ENCODE data around the gene KLRK1.
"Not testable (repeated sequence)": the region's sequence is repeated elsewhere in the genome, so short reads cannot be mapped to it uniquely, and the experiment has no call there.

KLRK1 gene

GRCh38 chr12:10362828-10363657, 26.8 kb downstream of the KLRK1 start:
- DNase-seq (ENCODE audit: low read depth in 2 of 2), result no peak

DNA sequence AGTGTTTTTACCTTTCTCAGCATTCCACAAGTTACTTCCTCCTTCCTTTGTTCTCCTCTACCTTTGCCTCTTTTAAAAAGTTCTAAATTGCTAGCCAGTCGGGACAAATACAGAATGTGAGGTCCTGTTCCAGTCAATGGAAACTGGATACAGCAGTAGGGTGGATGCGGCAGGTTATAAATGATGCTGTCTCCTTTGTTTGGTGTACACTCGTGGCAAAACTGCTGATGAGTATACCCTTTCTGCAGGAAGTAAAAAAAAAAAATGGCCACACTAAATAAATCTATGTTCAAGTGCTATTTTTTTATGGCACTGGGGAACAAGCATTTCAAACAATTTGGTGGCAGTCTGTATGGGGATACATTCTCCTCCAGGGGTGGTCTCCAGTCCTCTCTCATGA, 27.5 kb downstream of the KLRK1 start:
- DNase-seq (ENCODE audit: low read depth in 2 of 2), result no peak

DNA sequence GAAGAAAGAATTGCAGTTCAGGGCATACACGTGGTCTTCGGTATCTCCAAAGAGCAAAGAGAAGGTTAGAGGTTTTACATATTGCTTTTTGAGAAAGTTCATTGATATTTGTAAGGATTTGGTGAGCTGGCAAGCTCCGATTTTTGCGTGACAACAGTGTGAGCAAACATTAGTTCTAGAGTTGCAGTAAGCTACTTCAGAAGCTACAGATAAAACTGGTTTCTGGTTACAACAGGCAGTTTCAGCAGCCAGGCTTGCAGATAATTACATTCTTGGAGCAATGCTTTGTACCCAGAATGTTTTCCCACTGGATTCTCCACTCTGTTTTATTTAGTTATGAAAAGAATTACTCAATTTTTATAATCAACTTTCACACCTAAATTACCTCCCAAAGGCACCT, 28.2 kb downstream of the KLRK1 start:
- no peak for DNase-seq (ENCODE audit: low read depth in 2 of 2)

DNA sequence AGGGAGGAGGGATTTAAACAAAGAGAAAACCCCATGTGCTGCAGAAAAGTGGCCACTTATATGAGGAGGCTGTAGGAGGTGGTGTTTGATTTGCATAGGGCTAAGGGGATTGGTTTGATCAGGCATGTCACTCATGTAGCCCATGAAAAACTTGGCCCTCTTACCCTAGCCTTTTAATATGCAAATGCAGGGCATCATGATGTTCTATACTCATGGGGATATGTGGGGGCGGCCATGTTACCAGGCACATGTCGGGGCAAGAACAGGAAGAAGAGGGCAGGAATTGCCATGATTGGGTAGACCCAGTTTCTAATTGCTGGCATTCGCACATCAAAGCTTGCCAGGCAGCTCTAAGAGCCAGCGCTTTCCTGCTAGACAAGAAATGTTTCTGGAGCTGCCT, 28.8 kb downstream of the KLRK1 start:
- no peak for DNase-seq (ENCODE audit: low read depth in 2 of 2)

GRCh38 chr12:10358969-10359368, 30.9 kb downstream of the KLRK1 start:
- DNase-seq (ENCODE audit: low read depth in 2 of 2), result no peak

GRCh38 chr12:10358131-10358530, 31.7 kb downstream of the KLRK1 start:
- DNase-seq (ENCODE audit: low read depth in 2 of 2), result no peak

DNA sequence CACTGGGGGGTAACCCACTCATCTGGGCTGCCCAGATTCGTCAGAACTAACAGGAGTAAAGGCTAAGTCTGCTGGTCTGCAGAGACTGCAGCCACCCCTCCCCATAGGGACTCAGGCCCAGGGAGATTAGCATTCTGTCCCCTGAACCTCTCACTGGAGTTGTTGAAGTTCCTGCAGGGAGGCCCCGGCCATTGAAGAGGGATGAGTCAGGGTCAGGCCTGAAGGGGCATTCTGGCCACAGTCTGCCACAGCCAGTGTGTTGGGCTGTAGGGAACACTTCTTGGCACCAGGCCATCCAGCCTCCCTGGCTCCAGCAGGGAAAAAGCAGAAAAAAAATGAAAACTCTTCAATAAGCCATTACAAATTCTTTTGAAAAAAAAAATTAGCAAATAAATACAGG, 35.3 kb downstream of the KLRK1 start:
- DNase-seq (ENCODE audit: low read depth in 2 of 2), result no peak

GRCh38 chr12:10354071-10354470, 35.8 kb downstream of the KLRK1 start:
- DNase-seq (ENCODE audit: low read depth in 2 of 2), result no peak

GRCh38 chr12:10351457-10351856, 38.4 kb downstream of the KLRK1 start:
- not testable (repeated sequence) for DNase-seq (ENCODE audit: low read depth in 2 of 2)

DNA sequence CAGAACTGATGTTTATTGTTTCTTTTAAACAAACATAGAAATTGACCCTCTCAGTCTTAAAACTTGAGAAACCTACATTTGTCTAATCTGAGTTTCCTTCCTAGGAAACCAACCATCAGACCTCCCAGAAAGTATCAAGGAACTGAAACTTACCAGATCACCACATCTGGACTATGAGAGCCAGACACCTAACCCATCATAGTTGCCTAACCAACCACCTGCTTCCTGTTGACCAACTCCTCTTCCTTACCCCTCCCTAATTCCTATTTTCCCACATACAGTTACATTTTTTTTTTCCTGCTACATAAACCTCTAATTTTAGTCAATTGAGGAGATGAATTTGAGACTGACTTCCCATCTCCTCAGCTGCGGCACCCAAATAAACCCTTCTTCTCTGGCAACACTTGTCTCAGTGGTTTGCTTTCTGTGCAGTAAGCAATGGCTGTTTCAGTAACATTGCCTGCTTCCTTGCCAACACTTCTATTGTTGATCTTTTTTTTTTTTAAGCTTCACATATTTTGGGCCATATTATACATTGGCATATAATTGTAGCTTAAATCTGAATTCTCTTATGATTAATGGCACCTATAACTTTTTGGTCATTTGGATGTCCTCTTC, 47.8 kb downstream of the KLRK1 start:
- no peak for DNase-seq (ENCODE audit: low read depth in 2 of 2)

- DNase-seq (ENCODE audit: low read depth in 2 of 2), result not testable (repeated sequence)
Measured at GRCh38 chr12:10340946-10341345, 48.9 kb downstream of the KLRK1 start.

DNA sequence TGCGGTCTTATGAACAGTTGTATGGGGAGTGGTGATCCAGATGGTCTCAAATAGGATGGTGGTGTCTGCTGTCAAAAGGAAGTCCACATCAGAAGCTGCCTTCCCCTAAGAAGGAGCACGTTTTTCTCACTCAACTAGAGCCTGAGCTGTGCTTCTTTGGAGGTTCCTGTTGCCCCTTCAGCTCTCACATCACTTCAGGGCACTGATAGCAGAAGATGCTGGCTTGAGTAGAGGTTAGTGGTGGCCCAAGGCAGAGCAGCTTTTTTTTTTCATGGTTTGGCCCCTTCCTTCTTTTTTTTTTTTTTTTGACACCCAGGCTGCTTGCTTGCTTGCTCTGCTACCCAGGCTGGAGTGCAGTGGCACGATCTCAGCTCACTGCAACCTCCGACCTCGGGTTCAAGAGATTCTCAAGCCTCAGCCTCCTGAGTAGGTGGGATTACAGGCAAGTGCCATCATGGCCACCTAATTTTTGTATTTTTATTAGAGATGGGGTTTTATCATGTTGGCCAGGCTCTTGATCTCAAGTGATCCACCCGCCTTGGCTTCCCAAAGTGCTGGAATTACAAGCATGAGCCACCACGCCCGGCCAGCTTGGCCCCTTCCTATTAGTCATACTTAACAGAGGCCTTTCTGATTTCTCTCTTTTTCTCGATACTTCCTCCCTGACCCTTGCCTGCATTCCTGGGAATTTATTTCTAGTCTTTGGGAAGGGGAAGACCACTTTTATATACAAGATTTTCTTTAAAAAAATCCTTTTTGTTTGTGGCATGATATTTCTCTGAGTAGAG, 50.6 kb downstream of the KLRK1 start:
- DNase-seq (ENCODE audit: low read depth in 2 of 2), result no peak

GRCh38 chr12:10338470-10338869, 51.4 kb downstream of the KLRK1 start:
- not testable (repeated sequence) for DNase-seq (ENCODE audit: low read depth in 2 of 2)

- DNase-seq (ENCODE audit: low read depth in 2 of 2), result not testable (repeated sequence)
Measured at GRCh38 chr12:10336196-10336595, 53.6 kb downstream of the KLRK1 start.

- no peak for DNase-seq (ENCODE audit: low read depth in 2 of 2)
Measured at GRCh38 chr12:10331642-10332239, 58.1 kb downstream of the KLRK1 start.

DNA sequence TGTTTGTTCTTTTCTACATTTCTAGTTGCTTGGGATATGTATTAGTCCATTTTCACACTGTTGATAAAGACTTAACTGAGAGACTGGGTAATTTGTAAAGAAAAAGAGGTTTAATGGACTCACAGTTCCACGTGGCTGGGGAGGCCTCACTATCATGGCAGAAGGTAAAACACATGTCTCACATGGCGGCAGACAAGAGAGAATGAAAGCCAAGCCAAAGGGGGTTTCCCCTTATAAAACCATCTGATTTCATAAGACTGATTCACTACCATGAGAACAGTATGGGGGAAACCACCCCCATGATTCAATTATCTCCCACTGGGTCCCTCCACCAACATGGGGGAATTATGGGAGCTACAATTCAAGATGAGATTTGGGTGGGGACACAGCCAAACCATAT, 61.1 kb downstream of the KLRK1 start:
- not testable (repeated sequence) for DNase-seq (ENCODE audit: low read depth in 2 of 2)

Data from stimulated activated CD8-positive, alpha-beta memory T cell treated with anti-CD3 and anti-CD28 coated beads, Interleukin-7, amount 100 ng/mL, for 4 hours (primary cell).